Measurements from ENCODE around the gene SNX25.

DNA sequence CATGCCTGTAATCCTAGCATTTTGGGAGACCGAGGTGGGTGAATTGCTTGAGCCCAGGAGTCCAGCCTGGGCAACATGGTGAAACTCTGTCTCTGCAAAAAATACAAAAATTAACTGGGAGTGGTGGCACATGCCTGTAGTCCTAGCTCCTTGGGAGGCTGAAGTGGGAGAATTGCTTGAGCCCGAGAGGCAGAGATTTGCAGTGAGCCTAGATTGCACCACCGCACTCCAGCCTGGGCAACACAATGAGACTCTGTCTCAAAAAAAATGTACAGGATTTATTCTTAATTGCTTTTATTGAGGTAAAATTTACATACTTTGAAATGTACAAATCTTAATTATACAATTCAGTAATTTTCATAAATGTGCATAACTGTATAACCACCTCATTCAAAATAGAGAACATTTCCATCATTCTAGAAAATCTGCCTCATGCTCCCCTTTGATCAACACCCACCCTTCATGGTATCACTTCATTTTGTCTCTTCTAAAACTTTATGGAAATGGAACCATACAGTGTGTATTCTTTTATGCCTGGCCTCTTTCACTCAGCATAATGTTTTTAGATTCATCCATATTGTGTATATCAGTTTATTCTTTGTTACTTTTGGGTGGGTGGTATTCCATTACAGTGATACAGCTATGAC lies 39.1 kb downstream of the SNX25 start:
- TF ChIP-seq, protein P1, sequence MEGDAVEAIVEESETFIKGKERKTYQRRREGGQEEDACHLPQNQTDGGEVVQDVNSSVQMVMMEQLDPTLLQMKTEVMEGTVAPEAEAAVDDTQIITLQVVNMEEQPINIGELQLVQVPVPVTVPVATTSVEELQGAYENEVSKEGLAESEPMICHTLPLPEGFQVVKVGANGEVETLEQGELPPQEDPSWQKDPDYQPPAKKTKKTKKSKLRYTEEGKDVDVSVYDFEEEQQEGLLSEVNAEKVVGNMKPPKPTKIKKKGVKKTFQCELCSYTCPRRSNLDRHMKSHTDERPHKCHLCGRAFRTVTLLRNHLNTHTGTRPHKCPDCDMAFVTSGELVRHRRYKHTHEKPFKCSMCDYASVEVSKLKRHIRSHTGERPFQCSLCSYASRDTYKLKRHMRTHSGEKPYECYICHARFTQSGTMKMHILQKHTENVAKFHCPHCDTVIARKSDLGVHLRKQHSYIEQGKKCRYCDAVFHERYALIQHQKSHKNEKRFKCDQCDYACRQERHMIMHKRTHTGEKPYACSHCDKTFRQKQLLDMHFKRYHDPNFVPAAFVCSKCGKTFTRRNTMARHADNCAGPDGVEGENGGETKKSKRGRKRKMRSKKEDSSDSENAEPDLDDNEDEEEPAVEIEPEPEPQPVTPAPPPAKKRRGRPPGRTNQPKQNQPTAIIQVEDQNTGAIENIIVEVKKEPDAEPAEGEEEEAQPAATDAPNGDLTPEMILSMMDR (IDR thresholded peaks at IDR 0.05) = no peak
- no peak for TF ChIP-seq POLR2A (IDR thresholded peaks at IDR 0.05)
